ENCODE data around the gene SUDS3.

The SUDS3 gene

GRCh38 chr12:118356809-118357256, 19.5 kb upstream of the SUDS3 start:
- DNase-seq (ENCODE audit: low read depth in 2 of 2): no peak

DNA sequence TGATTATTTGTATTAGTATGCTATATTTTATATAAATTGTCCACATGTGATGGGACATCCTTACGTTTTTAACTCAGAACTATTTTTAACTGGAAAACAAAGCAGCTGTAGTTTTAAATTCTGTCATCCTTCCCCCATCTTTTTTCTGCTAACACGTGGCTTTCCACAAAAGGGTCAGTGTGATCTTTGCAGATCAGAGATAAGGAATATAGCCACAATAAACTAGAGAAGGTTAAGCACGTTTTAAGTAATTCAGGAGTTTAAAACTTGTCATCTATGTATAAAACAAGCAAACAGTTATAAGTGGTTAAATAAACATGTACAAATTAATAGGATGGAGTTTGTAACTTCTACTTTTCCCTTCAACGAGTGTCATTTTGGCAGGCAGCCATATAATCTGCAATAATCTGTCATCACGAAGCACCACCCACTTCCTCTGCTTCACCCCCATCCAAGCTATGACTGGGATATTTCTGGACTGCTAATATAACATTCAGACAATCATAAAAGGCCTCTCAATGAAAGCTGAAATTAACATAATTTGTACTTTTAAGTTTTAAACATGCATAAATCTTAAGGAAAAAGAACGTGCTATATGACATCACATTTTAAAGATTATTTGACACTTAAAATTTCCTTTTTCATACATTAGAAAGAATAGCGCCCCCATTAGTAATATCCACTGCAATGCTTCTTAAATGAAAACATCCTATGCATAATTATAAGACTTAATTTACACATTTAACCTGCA, 18.9 kb upstream of the SUDS3 start:
- peak in 1 of 2 donors; percentile 38 for DNase-seq (ENCODE audit: low read depth in 2 of 2)

DNA sequence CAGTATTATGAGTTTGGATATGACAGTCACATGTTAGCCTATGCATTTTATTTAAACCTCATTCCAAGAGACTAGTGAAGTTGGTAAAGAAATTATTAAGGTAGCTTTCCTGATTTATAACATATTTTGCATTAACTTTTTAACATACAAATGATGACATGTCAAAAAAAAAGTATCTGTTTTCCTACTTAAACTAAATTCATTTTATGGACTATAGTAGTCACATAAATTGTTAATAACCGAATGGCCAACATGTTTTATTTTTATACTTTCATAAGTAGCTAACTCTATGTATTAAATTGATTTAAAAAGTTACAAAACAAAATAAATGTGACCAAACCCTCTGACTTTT, 18.4 kb upstream of the SUDS3 start:
- no peak for DNase-seq (ENCODE audit: low read depth in 2 of 2)

GRCh38 chr12:118358612-118359540, 17.5 kb upstream of the SUDS3 start:
- no peak for DNase-seq (ENCODE audit: low read depth in 2 of 2)

DNA sequence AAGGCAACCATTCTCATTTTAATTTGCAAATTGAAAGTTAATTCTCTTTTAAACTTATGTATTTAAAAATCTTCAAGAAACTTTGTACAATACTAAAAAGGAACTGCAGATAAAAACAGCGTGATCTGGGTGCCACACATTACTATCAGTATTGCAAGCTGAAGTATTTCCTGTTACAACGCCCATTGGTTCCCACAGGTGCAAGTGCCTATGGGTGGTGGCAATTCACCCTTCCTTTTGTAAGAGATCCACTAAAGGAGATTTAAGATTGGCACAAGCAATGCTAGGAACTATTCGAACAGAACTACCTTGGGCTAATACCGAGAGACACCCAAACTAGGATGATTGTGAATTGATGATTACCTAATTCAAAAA, 16.8 kb upstream of the SUDS3 start:
- DNase-seq (ENCODE audit: low read depth in 2 of 2): no peak

- no peak for DNase-seq (ENCODE audit: low read depth in 2 of 2)
Measured at GRCh38 chr12:118361092-118361404, 15.3 kb upstream of the SUDS3 start.

DNA sequence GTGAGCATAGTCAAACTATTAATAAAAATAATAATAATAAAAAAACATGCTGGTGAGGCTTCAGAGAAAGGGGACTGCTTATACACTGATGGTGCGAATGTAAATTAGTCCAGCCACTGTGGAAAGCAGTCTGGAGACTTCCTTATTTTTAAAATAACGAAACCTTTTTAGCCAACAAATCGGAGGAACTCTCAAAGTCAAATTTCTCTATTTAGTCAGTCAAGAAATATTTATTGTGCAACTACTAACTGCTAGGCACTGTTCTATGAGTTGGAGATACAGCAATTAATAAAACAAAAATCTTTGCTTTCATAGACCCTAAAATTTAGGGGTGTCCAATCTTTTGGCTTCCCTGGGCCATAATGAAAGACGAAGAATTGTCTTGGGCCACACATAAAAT, 14.5 kb upstream of the SUDS3 start:
- DNase-seq (ENCODE audit: low read depth in 2 of 2): no peak

GRCh38 chr12:118368821-118369220, 7.5 kb upstream of the SUDS3 start:
- DNase-seq (ENCODE audit: low read depth in 2 of 2): no peak

- DNase-seq (ENCODE audit: low read depth in 2 of 2): no peak
Measured at GRCh38 chr12:118370601-118371000, 5.8 kb upstream of the SUDS3 start.

- no peak for DNase-seq (ENCODE audit: low read depth in 2 of 2)
Measured at GRCh38 chr12:118371321-118372282, 4.8 kb upstream of the SUDS3 start.

DNA sequence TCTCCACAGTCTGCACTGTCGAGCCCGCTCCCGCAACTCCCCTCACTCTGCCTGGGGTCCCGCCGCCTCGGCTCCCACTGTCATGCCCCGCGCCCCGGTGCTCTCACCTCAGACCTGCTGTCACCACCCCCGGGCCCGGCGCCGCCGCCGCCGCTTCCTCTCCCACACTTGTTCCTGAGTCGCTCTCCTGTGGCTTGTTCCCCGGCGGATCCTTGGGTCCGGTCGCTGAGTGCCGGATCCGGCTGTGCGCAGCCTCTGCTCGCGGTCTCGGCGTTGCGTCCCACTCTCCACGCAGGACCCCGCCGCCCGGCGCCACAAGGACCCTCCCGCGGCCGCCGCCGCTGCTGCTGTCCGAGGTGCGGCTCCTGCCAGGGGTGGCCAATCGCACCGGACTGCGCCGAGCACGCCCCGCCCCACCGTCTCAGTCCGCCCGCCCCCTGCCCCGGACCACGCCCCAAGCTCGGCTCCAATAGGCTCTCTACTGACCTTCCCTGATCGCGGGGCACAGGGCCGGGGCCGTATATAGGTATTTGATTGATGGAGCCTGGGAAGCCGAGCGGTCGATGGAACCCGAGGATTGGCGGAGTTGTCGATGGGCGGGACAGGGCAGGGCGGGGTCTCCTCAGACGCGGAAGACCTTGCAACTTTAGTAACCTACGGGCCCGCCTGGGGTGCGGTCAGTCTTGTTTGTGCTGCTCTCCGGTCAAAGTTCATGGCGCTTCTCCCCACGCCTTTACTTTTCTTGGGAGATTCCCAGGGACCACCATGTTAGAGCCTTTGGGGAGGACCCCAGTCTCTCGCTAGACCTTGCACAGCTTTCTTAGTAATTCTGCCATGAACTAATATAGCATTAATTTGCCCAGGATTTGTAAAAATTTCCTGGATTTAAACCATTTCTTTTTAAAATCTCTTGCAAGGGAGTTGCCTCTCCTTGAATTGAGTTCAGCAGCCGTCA, 3.5 kb upstream of the SUDS3 start, which contains the start of gene TAOK3:
TAOK3 (minus strand) TSS at position 367 of the 955 bp plus-strand sequence. CDS start 117,340 bp downstream, outside the sequence.
- DNase-seq (ENCODE audit: low read depth in 2 of 2): peak; percentile 96

- no peak for DNase-seq (ENCODE audit: low read depth in 2 of 2)
Measured at GRCh38 chr12:118373616-118374015, 2.7 kb upstream of the SUDS3 start.

- no peak for DNase-seq (ENCODE audit: low read depth in 2 of 2)
Measured at GRCh38 chr12:118374126-118374725, 2.1 kb upstream of the SUDS3 start.

DNA sequence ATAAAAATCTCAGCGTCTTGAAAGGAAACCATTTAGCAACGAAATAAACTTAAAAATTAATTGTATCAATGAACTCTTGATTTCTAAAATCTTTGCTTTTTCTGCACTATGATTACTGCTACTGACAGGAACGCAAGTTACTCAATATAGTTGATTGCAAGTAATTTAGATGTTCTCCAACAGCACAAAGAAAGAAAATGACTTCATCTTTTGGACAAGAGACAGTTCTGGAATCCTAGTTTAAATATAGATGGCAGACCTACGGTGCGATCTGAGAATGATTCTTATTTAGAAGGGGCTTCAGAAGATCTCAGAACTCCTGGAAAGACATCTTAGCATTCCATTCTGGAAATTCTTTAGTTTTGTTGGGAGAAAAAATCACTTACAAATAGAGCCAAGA, 1.4 kb upstream of the SUDS3 start:
- DNase-seq (ENCODE audit: low read depth in 2 of 2): no peak

GRCh38 chr12:118375348-118375747, 1.0 kb upstream of the SUDS3 start:
- no peak for DNase-seq (ENCODE audit: low read depth in 2 of 2)

DNA sequence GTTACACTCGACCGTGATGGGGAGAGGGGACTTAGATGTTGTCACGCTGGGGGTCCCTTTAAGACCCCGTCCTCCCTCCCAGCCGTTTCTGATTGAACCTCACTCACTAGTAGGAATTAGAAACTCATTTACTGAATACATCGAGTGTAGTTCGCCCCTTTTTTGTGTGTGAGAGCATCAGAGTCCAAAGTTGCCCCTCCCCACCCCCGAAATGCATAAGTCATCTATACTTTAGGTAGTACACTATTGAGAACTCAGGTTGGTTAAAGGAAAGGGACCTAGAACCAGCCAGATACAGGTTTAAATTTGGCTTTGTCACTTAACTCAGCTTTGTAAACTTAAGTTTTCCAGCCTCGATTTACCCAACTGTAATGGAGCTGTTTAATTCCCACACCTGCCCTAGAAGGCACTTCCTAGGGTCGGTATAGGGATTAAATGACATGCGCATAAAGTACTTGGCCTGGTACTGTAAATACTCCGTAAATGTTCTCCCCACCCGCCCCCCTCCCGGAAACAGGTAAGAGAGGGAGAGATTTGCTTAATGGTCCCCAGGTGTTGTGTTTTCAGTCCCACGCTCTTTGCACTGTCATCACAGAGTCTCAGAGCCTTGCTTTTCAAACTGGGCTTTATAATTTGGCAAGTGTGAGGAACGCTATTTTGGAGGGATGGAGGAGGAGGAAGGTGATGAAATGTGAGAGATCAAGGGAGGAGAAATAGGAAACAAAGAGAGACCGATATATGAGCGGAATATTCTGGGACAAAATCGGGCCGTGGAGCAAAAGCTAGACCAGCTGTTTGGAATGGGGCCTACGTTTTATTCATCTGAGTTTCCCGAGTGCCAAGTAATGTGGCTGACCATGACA, 897 bp downstream of the SUDS3 start:
- DNase-seq (ENCODE audit: low read depth in 2 of 2): no peak

GRCh38 chr12:118377884-118378470, 1.6 kb downstream of the SUDS3 start:
- DNase-seq (ENCODE audit: low read depth in 2 of 2): peak in 1 of 2 donors; percentile 34

DNA sequence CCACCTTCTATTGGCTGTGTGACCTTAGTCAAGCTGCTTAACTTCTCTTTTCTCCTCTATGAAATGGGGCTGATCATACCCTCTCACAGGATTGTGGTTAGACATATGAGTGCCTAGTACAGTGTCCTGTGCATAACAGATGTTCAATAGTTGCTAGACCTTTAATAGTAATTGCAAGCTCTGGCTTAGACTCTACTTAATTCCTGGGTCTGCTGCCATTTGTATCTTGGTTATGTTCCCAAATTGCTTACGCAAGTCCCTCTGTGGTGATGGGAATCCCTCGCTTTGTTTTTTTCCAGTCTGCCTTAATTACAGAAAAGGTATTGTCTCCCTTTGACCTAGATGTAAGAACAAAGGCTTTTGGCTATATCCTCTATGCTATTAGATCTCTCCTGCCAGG, 15.1 kb downstream of the SUDS3 start:
- no peak for DNase-seq (ENCODE audit: low read depth in 2 of 2)

- DNase-seq (ENCODE audit: low read depth in 2 of 2): no peak
Measured at GRCh38 chr12:118391836-118392235, 15.5 kb downstream of the SUDS3 start.
